ENCODE data around the gene IZUMO3.
"Not testable (repeated sequence)": the region's sequence is repeated elsewhere in the genome, so short reads cannot be mapped to it uniquely, and the experiment has no call there.

IZUMO3 gene

GRCh38 chr9:24545847-24546522, at the start of gene IZUMO3:
Gene IZUMO3, minus strand, starts transcription at chr9:24545897. Its CDS starts 248 bp downstream, at chr9:24545649.
- H3K4me1 ChIP-seq (ENCODE audit: control insufficient read depth, insufficient read depth, low read length): peaks cover 3% of the 10 kb centered on the region
- no peaks in the 10 kb centered on the region for H3K27me3 ChIP-seq (ENCODE audit: control insufficient read depth, insufficient read depth, low read length)
- H3K9ac ChIP-seq (ENCODE audit: low read depth, low read length): no peak within 1 kb of the TSS
- no peaks in the 10 kb centered on the region for H3K9me3 ChIP-seq (ENCODE audit: control insufficient read depth, insufficient read depth, low read length)
- H3K36me3 ChIP-seq (ENCODE audit: control insufficient read depth, insufficient read depth, low read length): no peaks in the 10 kb centered on the region
- no peak within 1 kb of the TSS for H3K4me3 ChIP-seq (ENCODE audit: low read depth, low read length)

GRCh38 chr9:24594234-24594850, 48.6 kb upstream of the IZUMO3 start:
- H3K27me3 ChIP-seq (ENCODE audit: control insufficient read depth, insufficient read depth, low read length): no peaks in the 10 kb centered on the region
- H3K9ac ChIP-seq (ENCODE audit: low read depth, low read length): no peak overlapping the region
- H3K9me3 ChIP-seq (ENCODE audit: control insufficient read depth, insufficient read depth, low read length): no peaks in the 10 kb centered on the region
- peaks cover 13% of the 10 kb centered on the region for H3K4me1 ChIP-seq (ENCODE audit: control insufficient read depth, insufficient read depth, low read length)
- no peaks in the 10 kb centered on the region for H3K36me3 ChIP-seq (ENCODE audit: control insufficient read depth, insufficient read depth, low read length)
- no peak overlapping the region for H3K4me3 ChIP-seq (ENCODE audit: low read depth, low read length)

- H3K27me3 ChIP-seq (ENCODE audit: control insufficient read depth, insufficient read depth, low read length): no peaks in the 10 kb centered on the region
- no peaks in the 10 kb centered on the region for H3K36me3 ChIP-seq (ENCODE audit: control insufficient read depth, insufficient read depth, low read length)
- no peak overlapping the region for H3K9ac ChIP-seq (ENCODE audit: low read depth, low read length)
- no peak overlapping the region for H3K4me3 ChIP-seq (ENCODE audit: low read depth, low read length)
- peaks cover 13% of the 10 kb centered on the region for H3K4me1 ChIP-seq (ENCODE audit: control insufficient read depth, insufficient read depth, low read length)
- H3K9me3 ChIP-seq (ENCODE audit: control insufficient read depth, insufficient read depth, low read length): no peaks in the 10 kb centered on the region
Measured at GRCh38 chr9:24590432-24590831, 44.7 kb upstream of the IZUMO3 start.

- H3K4me3 ChIP-seq (ENCODE audit: low read depth, low read length): no peak overlapping the region
- H3K4me1 ChIP-seq (ENCODE audit: control insufficient read depth, insufficient read depth, low read length): peaks cover 13% of the 10 kb centered on the region
Measured at GRCh38 chr9:24587883-24588282, 42.2 kb upstream of the IZUMO3 start.

GRCh38 chr9:24582146-24583126, 36.7 kb upstream of the IZUMO3 start:
- Histone ChIP-seq H3K4me3 (ENCODE audit: low read depth, low read length) (no peak overlapping the region), H3K4me1 (ENCODE audit: control insufficient read depth, insufficient read depth, low read length) (no peaks in the 10 kb centered on the region), H3K36me3 (ENCODE audit: control insufficient read depth, insufficient read depth, low read length) (no peaks in the 10 kb centered on the region), H3K9ac (ENCODE audit: low read depth, low read length) (no peak overlapping the region), H3K27me3 (ENCODE audit: control insufficient read depth, insufficient read depth, low read length) (no peaks in the 10 kb centered on the region), H3K9me3 (ENCODE audit: control insufficient read depth, insufficient read depth, low read length) (no peaks in the 10 kb centered on the region)

More at GRCh38 chr9:24587883-24588282, 42.2 kb upstream of the IZUMO3 start:
- Histone ChIP-seq H3K9ac (ENCODE audit: low read depth, low read length) (no peak overlapping the region), H3K9me3 (ENCODE audit: control insufficient read depth, insufficient read depth, low read length) (no peaks in the 10 kb centered on the region), H3K27me3 (ENCODE audit: control insufficient read depth, insufficient read depth, low read length) (no peaks in the 10 kb centered on the region), H3K36me3 (ENCODE audit: control insufficient read depth, insufficient read depth, low read length) (no peaks in the 10 kb centered on the region)

- H3K4me3 ChIP-seq (ENCODE audit: low read depth, low read length): peak overlapping the region; percentile 45
- not testable (repeated sequence) for H3K27me3 ChIP-seq (ENCODE audit: control insufficient read depth, insufficient read depth, low read length); H3K4me1 ChIP-seq (ENCODE audit: control insufficient read depth, insufficient read depth, low read length); H3K9me3 ChIP-seq (ENCODE audit: control insufficient read depth, insufficient read depth, low read length); H3K9ac ChIP-seq (ENCODE audit: low read depth, low read length); H3K36me3 ChIP-seq (ENCODE audit: control insufficient read depth, insufficient read depth, low read length)
Measured at GRCh38 chr9:24580005-24580404, 34.3 kb upstream of the IZUMO3 start.

GRCh38 chr9:24572406-24572805, 26.7 kb upstream of the IZUMO3 start:
- no peaks in the 10 kb centered on the region for H3K4me1 ChIP-seq (ENCODE audit: control insufficient read depth, insufficient read depth, low read length)
- H3K36me3 ChIP-seq (ENCODE audit: control insufficient read depth, insufficient read depth, low read length): no peaks in the 10 kb centered on the region
- no peak overlapping the region for H3K9ac ChIP-seq (ENCODE audit: low read depth, low read length)
- no peaks in the 10 kb centered on the region for H3K27me3 ChIP-seq (ENCODE audit: control insufficient read depth, insufficient read depth, low read length)
- no peak overlapping the region for H3K4me3 ChIP-seq (ENCODE audit: low read depth, low read length)
- H3K9me3 ChIP-seq (ENCODE audit: control insufficient read depth, insufficient read depth, low read length): no peaks in the 10 kb centered on the region

- no peaks in the 10 kb centered on the region for H3K27me3 ChIP-seq (ENCODE audit: control insufficient read depth, insufficient read depth, low read length)
- H3K4me3 ChIP-seq (ENCODE audit: low read depth, low read length): no peak overlapping the region
- H3K36me3 ChIP-seq (ENCODE audit: control insufficient read depth, insufficient read depth, low read length): no peaks in the 10 kb centered on the region
- no peaks in the 10 kb centered on the region for H3K9me3 ChIP-seq (ENCODE audit: control insufficient read depth, insufficient read depth, low read length)
- no peaks in the 10 kb centered on the region for H3K4me1 ChIP-seq (ENCODE audit: control insufficient read depth, insufficient read depth, low read length)
- no peak overlapping the region for H3K9ac ChIP-seq (ENCODE audit: low read depth, low read length)
Measured at GRCh38 chr9:24561957-24562356, 16.3 kb upstream of the IZUMO3 start.

- H3K9ac ChIP-seq (ENCODE audit: low read depth, low read length): no peak overlapping the region
- H3K4me3 ChIP-seq (ENCODE audit: low read depth, low read length): no peak overlapping the region
- H3K36me3 ChIP-seq (ENCODE audit: control insufficient read depth, insufficient read depth, low read length): no peaks in the 10 kb centered on the region
- no peaks in the 10 kb centered on the region for H3K9me3 ChIP-seq (ENCODE audit: control insufficient read depth, insufficient read depth, low read length)
- H3K4me1 ChIP-seq (ENCODE audit: control insufficient read depth, insufficient read depth, low read length): no peaks in the 10 kb centered on the region
- H3K27me3 ChIP-seq (ENCODE audit: control insufficient read depth, insufficient read depth, low read length): no peaks in the 10 kb centered on the region
Measured at GRCh38 chr9:24553183-24553552, 7.5 kb upstream of the IZUMO3 start.

GRCh38 chr9:24552526-24553182, 7.0 kb upstream of the IZUMO3 start:
- H3K9ac ChIP-seq (ENCODE audit: low read depth, low read length): no peak overlapping the region
- H3K4me3 ChIP-seq (ENCODE audit: low read depth, low read length): no peak overlapping the region
- no peaks in the 10 kb centered on the region for H3K4me1 ChIP-seq (ENCODE audit: control insufficient read depth, insufficient read depth, low read length)
- no peaks in the 10 kb centered on the region for H3K36me3 ChIP-seq (ENCODE audit: control insufficient read depth, insufficient read depth, low read length)
- H3K27me3 ChIP-seq (ENCODE audit: control insufficient read depth, insufficient read depth, low read length): no peaks in the 10 kb centered on the region
- H3K9me3 ChIP-seq (ENCODE audit: control insufficient read depth, insufficient read depth, low read length): no peaks in the 10 kb centered on the region

GRCh38 chr9:24545285-24545684, 412 bp downstream of the IZUMO3 start:
- Histone ChIP-seq H3K9ac (ENCODE audit: low read depth, low read length) (no peak overlapping the region), H3K36me3 (ENCODE audit: control insufficient read depth, insufficient read depth, low read length) (no peaks in the 10 kb centered on the region), H3K4me3 (ENCODE audit: low read depth, low read length) (no peak overlapping the region), H3K27me3 (ENCODE audit: control insufficient read depth, insufficient read depth, low read length) (no peaks in the 10 kb centered on the region), H3K4me1 (ENCODE audit: control insufficient read depth, insufficient read depth, low read length) (peaks cover 3% of the 10 kb centered on the region), H3K9me3 (ENCODE audit: control insufficient read depth, insufficient read depth, low read length) (no peaks in the 10 kb centered on the region)
